Stimulated activated CD8-positive, alpha-beta memory T cell treated with anti-CD3 and anti-CD28 coated beads, Interleukin-7, amount 100 ng/mL, for 24 hours (primary cell): ENCODE data around the gene OR4N2.
"Not testable (repeated sequence)": the region's sequence is repeated elsewhere in the genome, so short reads cannot be mapped to it uniquely, and the experiment has no call there.

Source experiments
- DNase-seq: peaks from one replicate; pipeline ENCODE4 v3.0.0-alpha.2; 2020; ENCODE audit warnings: low read depth

OR4N2 gene

GRCh38 chr14:19834203-19834848, 30.8 kb downstream of the OR4N2 start:
- DNase-seq = not testable (repeated sequence)

GRCh38 chr14:19838433-19838832, 34.9 kb downstream of the OR4N2 start:
- DNase-seq = no peak

GRCh38 chr14:19851365-19851764, 47.8 kb downstream of the OR4N2 start:
- DNase-seq = no peak

GRCh38 chr14:19866061-19866669, 62.6 kb downstream of the OR4N2 start:
- DNase-seq = not testable (repeated sequence)

GRCh38 chr14:19873178-19873577, 69.6 kb downstream of the OR4N2 start:
- no peak for DNase-seq

GRCh38 chr14:19874842-19875241, 71.3 kb downstream of the OR4N2 start, which contains the start of gene OR4K2:
TSS of gene OR4K2 (plus strand) at chr14:19875142. CDS start at chr14:19876268, 1,126 bp downstream.
- DNase-seq = no peak

- DNase-seq = no peak
Measured at GRCh38 chr14:19878029-19878642, 74.6 kb downstream of the OR4N2 start.
